GM12801 (cell line): ENCODE data around the gene SLC22A23.

Experiments used
- TF ChIP-seq, protein P1 (sequence below): IDR thresholded peaks from one replicate; pipeline ENCODE4 v1.5.1; 2011; ENCODE audit warnings: control low read depth; ENCODE audit not compliant: insufficient read length; ENCODE audit errors: extremely low read depth

Gene SLC22A23

DNA sequence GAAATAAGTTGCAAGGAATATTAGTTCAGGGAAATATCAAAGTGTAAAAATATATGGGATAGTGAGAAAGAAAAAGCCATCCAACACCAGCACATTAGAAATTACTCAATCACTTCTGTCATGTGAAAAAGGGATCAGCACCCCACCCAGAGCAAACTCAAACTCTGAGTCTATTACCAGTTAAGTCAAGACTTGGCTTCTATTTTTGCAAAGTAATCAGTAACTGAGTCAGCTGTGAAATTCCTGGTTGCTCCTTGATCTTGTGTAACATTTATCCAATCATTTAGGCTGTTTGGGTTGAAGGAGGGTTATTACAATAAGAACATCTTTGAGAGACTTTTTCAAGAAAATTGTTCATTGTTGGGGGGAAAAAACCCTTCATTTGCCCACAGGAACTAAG, 51.2 kb downstream of the SLC22A23 start:
- TF ChIP-seq, protein P1, sequence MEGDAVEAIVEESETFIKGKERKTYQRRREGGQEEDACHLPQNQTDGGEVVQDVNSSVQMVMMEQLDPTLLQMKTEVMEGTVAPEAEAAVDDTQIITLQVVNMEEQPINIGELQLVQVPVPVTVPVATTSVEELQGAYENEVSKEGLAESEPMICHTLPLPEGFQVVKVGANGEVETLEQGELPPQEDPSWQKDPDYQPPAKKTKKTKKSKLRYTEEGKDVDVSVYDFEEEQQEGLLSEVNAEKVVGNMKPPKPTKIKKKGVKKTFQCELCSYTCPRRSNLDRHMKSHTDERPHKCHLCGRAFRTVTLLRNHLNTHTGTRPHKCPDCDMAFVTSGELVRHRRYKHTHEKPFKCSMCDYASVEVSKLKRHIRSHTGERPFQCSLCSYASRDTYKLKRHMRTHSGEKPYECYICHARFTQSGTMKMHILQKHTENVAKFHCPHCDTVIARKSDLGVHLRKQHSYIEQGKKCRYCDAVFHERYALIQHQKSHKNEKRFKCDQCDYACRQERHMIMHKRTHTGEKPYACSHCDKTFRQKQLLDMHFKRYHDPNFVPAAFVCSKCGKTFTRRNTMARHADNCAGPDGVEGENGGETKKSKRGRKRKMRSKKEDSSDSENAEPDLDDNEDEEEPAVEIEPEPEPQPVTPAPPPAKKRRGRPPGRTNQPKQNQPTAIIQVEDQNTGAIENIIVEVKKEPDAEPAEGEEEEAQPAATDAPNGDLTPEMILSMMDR: no peak

DNA sequence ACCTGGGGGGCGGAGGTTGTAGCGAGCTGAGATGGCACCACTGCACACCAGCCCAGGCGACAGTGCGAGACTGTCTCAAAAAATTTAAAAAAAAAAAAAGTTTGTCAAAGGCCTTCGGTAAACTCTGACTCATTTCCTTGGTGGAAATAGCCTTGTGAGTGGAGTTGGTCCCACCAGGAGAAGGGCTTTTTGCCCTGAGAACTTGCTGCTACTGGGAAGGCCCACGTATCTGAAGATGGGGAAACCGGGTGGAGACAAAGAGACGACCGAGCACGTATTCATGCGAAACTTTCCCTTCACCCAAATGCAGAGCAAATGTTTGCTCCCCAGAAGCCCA, 51.7 kb downstream of the SLC22A23 start:
- TF ChIP-seq, protein P1: no peak

DNA sequence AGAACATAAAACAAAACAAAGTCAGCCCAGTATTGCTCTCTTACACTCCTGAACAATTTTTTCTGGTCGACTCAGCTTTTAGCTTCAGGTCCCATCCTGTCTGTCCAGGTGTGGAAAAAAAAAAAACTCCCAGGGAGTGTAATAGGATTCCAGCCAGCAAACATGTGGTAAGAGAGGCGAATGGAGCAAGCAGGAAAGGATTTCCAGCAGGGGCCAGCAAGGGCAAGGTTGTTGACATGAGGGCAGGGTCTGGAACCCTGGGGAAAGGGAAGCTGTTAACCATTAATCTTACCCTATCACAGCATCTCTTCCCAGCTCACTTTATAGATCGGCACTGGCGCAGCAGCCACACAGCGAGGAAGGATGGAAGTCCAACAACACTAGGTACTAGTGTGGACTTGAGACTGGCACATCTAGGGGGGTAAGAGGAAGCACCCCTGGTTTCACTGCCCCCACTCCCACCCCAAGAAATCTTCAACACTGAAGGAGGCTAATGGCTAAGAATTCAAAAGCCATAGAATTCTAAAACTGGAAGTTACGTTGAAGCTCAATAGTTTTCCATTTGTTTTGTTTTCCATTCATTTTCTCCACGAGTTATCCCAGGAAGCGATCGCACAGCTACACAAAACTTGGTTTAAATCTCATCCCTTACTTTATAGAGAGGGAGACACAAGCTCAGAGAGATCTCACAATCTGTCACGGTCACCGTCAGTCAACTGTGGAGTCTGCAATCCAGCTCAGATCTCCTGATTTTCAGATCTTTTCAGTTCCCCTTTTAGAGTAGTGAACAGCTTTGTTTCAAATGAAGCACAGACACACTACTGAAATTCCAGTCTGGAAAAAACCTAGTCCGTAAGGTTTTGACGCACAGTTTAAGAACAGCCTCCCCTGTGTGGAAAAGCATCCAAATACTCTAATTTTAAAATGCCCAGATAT, 53.3 kb downstream of the SLC22A23 start:
- TF ChIP-seq, protein P1: no peak

DNA sequence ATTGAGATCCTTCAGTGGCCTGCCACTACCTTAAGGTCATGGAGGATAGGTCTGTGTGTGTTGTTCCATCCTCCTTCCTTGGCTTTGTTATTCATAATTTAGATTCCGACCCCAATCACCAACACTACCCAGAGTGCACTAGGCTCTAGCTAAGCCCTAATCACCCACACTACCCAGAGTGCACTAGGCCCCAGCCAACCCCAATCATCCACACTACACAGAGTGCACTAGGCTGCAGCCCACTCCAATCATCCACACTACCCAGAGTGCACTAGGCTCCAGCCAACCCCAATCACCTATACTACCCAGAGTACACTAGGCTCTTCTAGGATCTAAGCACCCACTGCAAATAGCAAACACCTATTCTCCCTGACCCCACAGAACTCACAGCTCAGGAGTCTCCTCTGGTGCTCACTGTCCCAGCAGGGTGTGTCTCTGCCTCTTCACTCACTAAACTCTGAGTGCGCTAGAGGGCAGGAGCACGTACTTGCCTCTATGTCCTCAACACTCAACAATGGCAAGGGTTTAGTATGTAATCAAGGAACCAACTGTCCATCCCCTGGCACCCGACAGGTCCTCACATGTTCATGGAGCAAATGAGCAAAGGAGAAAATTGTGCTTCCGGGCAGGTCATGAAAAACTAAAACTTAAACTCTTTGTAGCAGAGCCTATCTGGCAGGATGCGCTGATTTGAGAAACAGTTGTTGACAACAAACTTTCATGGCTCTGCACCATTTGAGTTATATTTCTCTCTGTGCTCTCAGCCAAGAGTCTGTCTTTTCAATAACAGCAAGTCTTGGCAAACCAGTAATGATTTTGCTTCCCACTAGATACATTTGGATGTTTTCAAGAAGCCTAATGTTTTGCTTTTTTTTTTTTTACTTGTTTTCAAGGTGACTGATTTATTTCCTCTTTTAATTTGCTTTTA, 54.3 kb downstream of the SLC22A23 start:
- TF ChIP-seq, protein P1: no peak

DNA sequence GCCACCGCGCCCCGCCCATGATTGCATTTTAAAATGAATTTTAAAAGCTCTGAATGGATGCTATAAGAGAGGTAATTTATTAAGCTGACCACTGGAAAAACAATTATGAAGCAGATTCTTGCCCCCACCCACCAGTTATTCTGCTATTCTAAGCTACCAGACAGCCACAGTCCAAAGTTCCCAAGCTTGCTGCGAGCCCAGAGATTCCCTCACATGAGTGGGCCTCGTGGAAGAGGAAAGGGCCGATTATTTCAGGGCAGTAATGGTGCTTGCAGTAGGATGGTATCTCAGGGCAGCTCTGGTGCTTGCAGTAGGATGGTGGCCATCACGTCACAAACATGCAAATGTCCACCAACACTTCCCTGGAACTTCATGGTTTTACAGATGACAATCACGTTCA, 56.7 kb downstream of the SLC22A23 start:
- TF ChIP-seq, protein P1: no peak

DNA sequence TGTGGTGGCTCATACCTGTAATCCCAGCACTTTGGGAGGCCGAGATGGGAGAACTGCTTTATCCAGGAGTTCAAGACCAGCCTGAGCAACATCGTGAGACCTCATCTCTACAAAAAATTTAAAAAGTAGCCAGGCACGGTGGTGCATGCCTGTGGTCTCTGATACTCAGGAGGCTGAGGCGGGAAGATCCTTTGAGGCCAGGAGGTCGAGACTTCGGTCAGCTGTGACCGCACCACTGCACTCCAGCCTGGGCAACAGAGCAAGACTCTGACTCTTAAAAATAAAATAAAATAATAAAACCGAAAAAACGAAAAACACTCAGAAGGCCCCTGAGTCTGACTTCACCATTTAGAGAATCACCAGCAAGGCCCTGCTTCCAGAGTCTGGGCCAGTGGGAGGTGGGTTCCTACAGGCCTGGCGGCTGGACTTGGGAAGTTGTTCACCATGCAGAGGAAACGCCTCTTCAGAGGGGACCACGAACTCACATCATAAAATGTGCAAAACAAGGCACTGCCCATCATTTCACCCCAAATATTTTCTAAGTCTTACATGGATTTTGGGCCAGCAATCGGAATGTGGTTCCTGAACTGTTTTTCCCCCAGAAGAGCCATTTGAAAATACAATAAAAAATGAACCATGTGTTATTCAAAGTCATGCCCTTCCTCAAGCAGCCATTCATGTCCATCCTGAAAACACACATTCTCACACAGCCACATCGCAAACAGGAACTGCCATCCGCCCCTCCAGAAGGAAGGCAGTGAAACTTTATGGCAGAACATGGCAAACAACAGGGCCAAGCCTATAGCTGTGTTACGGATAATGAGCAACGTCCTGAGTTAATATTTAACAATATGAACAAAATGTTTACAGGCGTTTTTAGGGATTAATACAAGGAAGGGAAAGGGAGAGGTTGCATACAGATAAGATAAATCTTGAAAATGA, 57.8 kb downstream of the SLC22A23 start:
- TF ChIP-seq, protein P1: no peak
